ENCODE results near the gene IFNAR1.

GRCh38 chr21:33279330-33279820, 45.4 kb upstream of the IFNAR1 start:
- TF ChIP-seq CSRNP3 (CRISPR knock-in tag; IDR thresholded peaks at IDR 0.05): no peak
- TF ChIP-seq TCF4 (CRISPR knock-in tag; IDR thresholded peaks at IDR 0.05; ENCODE audit: borderline replicate concordance): no peak
- TF ChIP-seq RARB (CRISPR knock-in tag; IDR thresholded peaks at IDR 0.05): no peak
- no peak for TF ChIP-seq BACH2 (CRISPR knock-in tag; IDR thresholded peaks at IDR 0.05; ENCODE audit: borderline replicate concordance)
- no peak for TF ChIP-seq TSHZ2 (CRISPR knock-in tag; IDR thresholded peaks at IDR 0.05)
- no peak for TF ChIP-seq CSDC2 (CRISPR knock-in tag; IDR thresholded peaks at IDR 0.05)
- TF ChIP-seq ESRRG (CRISPR knock-in tag; IDR thresholded peaks at IDR 0.05): no peak
- no peak for TF ChIP-seq PATZ1 (CRISPR knock-in tag; IDR thresholded peaks at IDR 0.05; ENCODE audit: borderline replicate concordance)
- TF ChIP-seq ZNF70 (CRISPR knock-in tag; IDR thresholded peaks at IDR 0.05): no peak
- no peak for TF ChIP-seq ZFP3 (CRISPR knock-in tag; IDR thresholded peaks at IDR 0.05)

Measured in SK-N-SH treated with all-trans-retinoic acid at 6 μM for 48 hours (cell line).